Liver (tissue), 9 donors: ENCODE data around the gene PCDH12. TPM values are rescaled to one million over a fixed set of nuclear protein-coding genes. Genes with fewer than 3 reads are reported as not detected.

Experiments used
- DNase-seq: peaks from one replicate; pipeline ENCODE4 v3.0.0-alpha.2; 2017; ENCODE audit warnings: low spot score
- H3K27ac ChIP-seq, 2 donors: one replicate each; pipeline ENCODE4 v1.7.0; 2013; ENCODE audit warnings: inconsistent platforms in 2 of 2, low read length in 2 of 2, control low read depth in 1 of 2, low read depth in 1 of 2, mild to moderate bottlenecking in 1 of 2
- H3K27me3 ChIP-seq, 4 donors: one replicate each; pipeline versions ENCODE4 v1.6.1 to v1.7.0; 2013; ENCODE audit warnings: low read length in 3 of 4, inconsistent platforms in 1 of 4, mild to moderate bottlenecking in 1 of 4, moderate library complexity in 1 of 4; ENCODE audit not compliant: control insufficient read depth in 4 of 4, insufficient read depth in 4 of 4
- H3K36me3 ChIP-seq, 4 donors: one replicate each; pipeline versions ENCODE4 v1.6.1 to v1.7.0; 2013; ENCODE audit warnings: low read length in 3 of 4, mild to moderate bottlenecking in 3 of 4, low read depth in 1 of 4, moderate library complexity in 1 of 4; ENCODE audit not compliant: control insufficient read depth in 4 of 4, insufficient read depth in 3 of 4
- H3K4me1 ChIP-seq, 4 donors: one replicate each; pipeline versions ENCODE4 v1.6.1 to v1.7.0; 2013; ENCODE audit warnings: low read length in 3 of 4, mild to moderate bottlenecking in 3 of 4, moderate library complexity in 1 of 4; ENCODE audit not compliant: control insufficient read depth in 4 of 4, insufficient read depth in 4 of 4
- H3K4me3 ChIP-seq, 3 donors: one replicate each; pipeline versions ENCODE4 v1.6.1 to v1.7.0; 2013; ENCODE audit warnings: low read length in 3 of 3, control low read depth in 1 of 3, low read depth in 1 of 3, mild to moderate bottlenecking in 1 of 3
- H3K9ac ChIP-seq, 2 donors: one replicate each; pipeline ENCODE4 v1.7.0; 2013; ENCODE audit warnings: low read length in 2 of 2, mild to moderate bottlenecking in 2 of 2, moderate library complexity in 2 of 2, control low read depth in 1 of 2, low read depth in 1 of 2
- H3K9me3 ChIP-seq, 4 donors: one replicate each; pipeline versions ENCODE4 v1.6.1 to v1.7.0; 2013; ENCODE audit warnings: low read length in 3 of 4; ENCODE audit not compliant: control insufficient read depth in 4 of 4
- ATF3 ChIP-seq: IDR thresholded peaks from 2 replicates; pipeline ENCODE4 v1.6.1; 2016; ENCODE audit warnings: antibody characterized with exemption
- EGR1 ChIP-seq, 2 donors: IDR thresholded peaks; 2 replicates each; pipeline ENCODE4 v1.6.1; 2016 to 2018; ENCODE audit warnings: antibody characterized with exemption in 2 of 2, low read depth in 2 of 2
- FOXA1 ChIP-seq: IDR thresholded peaks from 2 replicates; pipeline ENCODE4 v1.6.1; 2016; ENCODE audit warnings: antibody characterized with exemption
- GABPA ChIP-seq, 2 donors: IDR thresholded peaks in 1 of 2; conservative IDR thresholded peaks in 1 of 2; 2 replicates each; pipeline ENCODE4 v1.6.1; 2016; ENCODE audit warnings: antibody characterized with exemption in 2 of 2, mild to moderate bottlenecking in 1 of 2, moderate library complexity in 1 of 2
- HNF4A ChIP-seq, 2 donors: conservative IDR thresholded peaks; 2 replicates each; pipeline ENCODE4 v1.6.1; 2016; ENCODE audit warnings: antibody characterized with exemption in 2 of 2, mild to moderate bottlenecking in 2 of 2
- HNF4G ChIP-seq: IDR thresholded peaks from 2 replicates; pipeline ENCODE4 v1.6.1; 2016; ENCODE audit warnings: antibody characterized with exemption
- JUND ChIP-seq, 2 donors: IDR thresholded peaks; 2 replicates each; pipeline ENCODE4 v1.6.1; 2016; ENCODE audit warnings: antibody characterized with exemption in 2 of 2
- MAX ChIP-seq: IDR thresholded peaks from 2 replicates; pipeline ENCODE4 v1.6.1; 2016; ENCODE audit warnings: antibody characterized with exemption
- NR2F2 ChIP-seq: IDR thresholded peaks from 2 replicates; pipeline ENCODE4 v1.6.1; 2016; ENCODE audit warnings: antibody characterized with exemption
- RAD21 ChIP-seq, 2 donors: IDR thresholded peaks; 2 replicates each; pipeline ENCODE4 v1.6.1; 2016; ENCODE audit warnings: antibody characterized with exemption in 2 of 2, mild to moderate bottlenecking in 2 of 2
- REST ChIP-seq: IDR thresholded peaks from 2 replicates; pipeline ENCODE4 v1.6.1; 2016; ENCODE audit warnings: antibody characterized with exemption, mild to moderate bottlenecking
- RXRA ChIP-seq, 2 donors: IDR thresholded peaks; 2 replicates each; pipeline ENCODE4 v1.6.1; 2017 to 2018; ENCODE audit warnings: antibody characterized with exemption in 2 of 2, mild to moderate bottlenecking in 1 of 2
- TAF1 ChIP-seq: conservative IDR thresholded peaks from 2 replicates; pipeline ENCODE4 v1.6.1; 2016; ENCODE audit warnings: antibody characterized with exemption, mild to moderate bottlenecking
- YY1 ChIP-seq: IDR thresholded peaks from 2 replicates; pipeline ENCODE4 v1.6.1; 2016; ENCODE audit warnings: antibody characterized with exemption, mild to moderate bottlenecking
- ZBTB33 ChIP-seq: IDR thresholded peaks from 2 replicates; pipeline ENCODE4 v1.6.1; 2016; ENCODE audit warnings: antibody characterized with exemption
- WGBS: extraction: QIAGEN DNeasy Blood & Tissue Kit; methylation state at CpG from one replicate; pipeline ENCODE4 v1.1.7; 2013; 5-methylcytosine and 5-hydroxymethylcytosine counted together
- polyA plus RNA-seq, 2 donors: library from polyadenylated mRNA; stranded (reverse) in 1 of 2; unstranded in 1 of 2; fragments of 200-250 nt in 1 of 2; fragments of >200 nt in 1 of 2; fragmentation: Nextera tagmentation in 1 of 2; extraction: Ambion mirVana in 1 of 2; gene quantifications; one replicate each; pipeline versions ENCODE4 v1.2.1 to v1.2.3, GENCODE V29; 2013 to 2015
- total RNA-seq, 2 donors: library from RNA; depleted of rRNA; stranded (reverse); fragments of >200 nt; gene quantifications; one replicate each; pipeline ENCODE4 v1.2.3, GENCODE V29; 2014
- donor health status: healthy.
- donor health status: healthy.
- donor health status: healthy.
- donor health status: healthy.
- donor health status: healthy.

The PCDH12 gene
- total and polyA plus RNA-seq, 4 donors, result 0.74 to 4.9 (median 3.8) TPM

- Histone ChIP-seq H3K9ac (no peak overlapping the region), H3K9me3 (no peaks in the 10 kb centered on the region), H3K4me1 (peaks cover 0 to 17% (median 11%) of the 10 kb centered on the region in 4 donors), H3K27ac (no peak overlapping the region), H3K4me3 (no peak overlapping the region), H3K27me3 (no peaks in the 10 kb centered on the region), H3K36me3 (peaks cover 0 to 15% (median 8%) of the 10 kb centered on the region in 4 donors)
- TF ChIP-seq HNF4G (no peak), RAD21 (IDR thresholded peaks at IDR 0.05) (no peak), NR2F2 (no peak), GABPA (IDR thresholded peaks at IDR 0.05 in 1 of 2, conservative IDR thresholded peaks at IDR 0.05 in 1 of 2) (no peak), EGR1 (IDR thresholded peaks at IDR 0.05; ENCODE audit: low read depth in 2 of 2) (no peak), JUND (IDR thresholded peaks at IDR 0.05) (no peak), MAX (no peak), ATF3 (no peak), REST (no peak), HNF4A (conservative IDR thresholded peaks at IDR 0.05) (no peak), ZBTB33 (no peak), TAF1 (no peak), FOXA1 (no peak), RXRA (IDR thresholded peaks at IDR 0.05) (no peak)
- WGBS, result 89% methylated on average over 3 of the region's 3 CpGs
- DNase-seq, result no peak
Observed at GRCh38 chr5:141995656-141996055, 37.7 kb upstream of the PCDH12 start.

- peaks cover 0 to 14% (median 8%) of the 10 kb centered on the region in 4 donors for H3K36me3 ChIP-seq
- H3K4me1 ChIP-seq, result peaks cover 0 to 17% (median 11%) of the 10 kb centered on the region in 4 donors
- H3K27ac ChIP-seq, result no peak overlapping the region
- no peak overlapping the region for H3K9ac ChIP-seq
- no peaks in the 10 kb centered on the region for H3K27me3 ChIP-seq
- 82% methylated on average over 4 of the region's 4 CpGs for WGBS
- TF ChIP-seq YY1 (no peak), RXRA (IDR thresholded peaks at IDR 0.05) (no peak)
- DNase-seq, result no peak
- no peak overlapping the region for H3K4me3 ChIP-seq
- H3K9me3 ChIP-seq, result no peaks in the 10 kb centered on the region
Observed at GRCh38 chr5:141994511-141995136, 36.6 kb upstream of the PCDH12 start.
